Uterus (tissue), 4 donors: ENCODE data around the gene CRYBA4. TPM values are rescaled to one million over a fixed set of nuclear protein-coding genes. Genes with fewer than 3 reads are reported as not detected.

Source experiments
- DNase-seq, 2 donors: peaks; one replicate each; pipeline ENCODE4 v3.0.0-alpha.2; 2019 to 2020
- H3K27ac ChIP-seq, 2 donors: fragments of 200-600 bp; sonication (generic); 1 replicate in 1 of 2; 2 replicates in 1 of 2; pipeline ENCODE4 v1.5.1; 2016 to 2018
- H3K27me3 ChIP-seq, 2 donors: fragments of 200-600 bp; sonication (generic); one replicate each; pipeline ENCODE4 v1.5.1; 2018 to 2019; ENCODE audit warnings: control low read depth in 1 of 2
- H3K36me3 ChIP-seq, 2 donors: fragments of 200-600 bp; sonication (generic); one replicate each; pipeline ENCODE4 v1.5.1; 2019; ENCODE audit warnings: control low read depth in 1 of 2
- H3K4me1 ChIP-seq, 2 donors: fragments of 200-600 bp; sonication (generic); one replicate each; pipeline ENCODE4 v1.5.1; 2018 to 2019; ENCODE audit warnings: control low read depth in 1 of 2
- H3K4me3 ChIP-seq, 2 donors: fragments of 200-600 bp; sonication (generic); 1 replicate in 1 of 2; 2 replicates in 1 of 2; pipeline ENCODE4 v1.5.1; 2018 to 2019; ENCODE audit warnings: mild to moderate bottlenecking in 1 of 2
- H3K9me3 ChIP-seq, 2 donors: fragments of 200-600 bp; sonication (generic); one replicate each; pipeline ENCODE4 v1.5.1; 2019; ENCODE audit warnings: control low read depth in 1 of 2
- CTCF ChIP-seq, 4 experiments: fragments of 200-600 bp in 2 of 4; fragments of 450-650 bp in 2 of 4; sonication (generic) in 2 of 4; IDR thresholded peaks; one replicate each; pipeline ENCODE4 v1.5.1; 2016 to 2019; ENCODE audit warnings: antibody characterized with exemption in 4 of 4, mild to moderate bottlenecking in 2 of 4, moderate library complexity in 1 of 4
- POLR2A ChIP-seq, 2 donors: fragments of 450-650 bp; IDR thresholded peaks; one replicate each; pipeline ENCODE4 v1.6.1; 2016; ENCODE audit warnings: antibody characterized with exemption in 2 of 2, mild to moderate bottlenecking in 1 of 2, moderate library complexity in 1 of 2
- intact Hi-C: fragments of 100-400 bp; cut with DNase I; formaldehyde crosslinking; loops from one replicate; pipeline ENCODE4 v1.15.1; 2023; ENCODE audit warnings: low total_unique reads
- total RNA-seq, 4 donors: library from RNA; depleted of rRNA in 3 of 4; stranded (reverse); fragments of >200 nt in 3 of 4; gene quantifications; one replicate each; pipeline versions ENCODE4 v1.1.0 to v1.2.4, GENCODE V29; 2014 to 2023
- donor health status: DM: yes; HTN: yes; CAD: no.

The CRYBA4 gene
- total RNA-seq, 4 donors from 2014 or later = not detected

- no peak for DNase-seq
- Histone ChIP-seq H3K4me1 (no peaks in the 10 kb centered on the region), H3K27ac (no peak overlapping the region), H3K27me3 (no peaks in the 10 kb centered on the region), H3K4me3 (no peak overlapping the region), H3K9me3 (no peaks in the 10 kb centered on the region), H3K36me3 (no peaks in the 10 kb centered on the region)
- intact Hi-C loops = no loop called here
- TF ChIP-seq CTCF (IDR thresholded peaks at IDR 0.05) (no peak), POLR2A (IDR thresholded peaks at IDR 0.05) (no peak)
These were observed 26.3 kb downstream of the CRYBA4 start for GRCh38 chr22:26648011-26648497.

GRCh38 chr22:26648528-26649388 is 27.0 kb downstream of the CRYBA4 start:
- Histone ChIP-seq H3K36me3 (no peaks in the 10 kb centered on the region), H3K27ac (no peak overlapping the region), H3K27me3 (no peaks in the 10 kb centered on the region), H3K4me1 (no peaks in the 10 kb centered on the region), H3K4me3 (no peak overlapping the region), H3K9me3 (no peaks in the 10 kb centered on the region)
- intact Hi-C loops = no loop called here
- no peak for DNase-seq
- TF ChIP-seq POLR2A (IDR thresholded peaks at IDR 0.05) (no peak), CTCF (IDR thresholded peaks at IDR 0.05) (no peak)

- H3K27ac ChIP-seq = no peak overlapping the region
- no peaks in the 10 kb centered on the region for H3K9me3 ChIP-seq
- intact Hi-C loops = no loop called here
- H3K36me3 ChIP-seq = no peaks in the 10 kb centered on the region
- H3K4me1 ChIP-seq = no peaks in the 10 kb centered on the region
- H3K27me3 ChIP-seq = no peaks in the 10 kb centered on the region
- DNase-seq = no peak
- TF ChIP-seq CTCF (IDR thresholded peaks at IDR 0.05) (no peak), POLR2A (IDR thresholded peaks at IDR 0.05) (no peak)
- no peak overlapping the region for H3K4me3 ChIP-seq
These were observed 29.1 kb downstream of the CRYBA4 start for GRCh38 chr22:26650722-26651421.

GRCh38 chr22:26651815-26652214 is 30.1 kb downstream of the CRYBA4 start:
- Histone ChIP-seq H3K36me3 (no peaks in the 10 kb centered on the region), H3K27ac (no peak overlapping the region), H3K27me3 (peaks cover 0 to 3% of the 10 kb centered on the region in 2 donors), H3K4me3 (no peak overlapping the region), H3K9me3 (no peaks in the 10 kb centered on the region), H3K4me1 (no peaks in the 10 kb centered on the region)
- no peak for DNase-seq
- TF ChIP-seq POLR2A (IDR thresholded peaks at IDR 0.05) (no peak), CTCF (IDR thresholded peaks at IDR 0.05) (no peak)
- intact Hi-C loops = no loop called here
